ENCODE results near the gene GNAS.

GNAS gene

DNA sequence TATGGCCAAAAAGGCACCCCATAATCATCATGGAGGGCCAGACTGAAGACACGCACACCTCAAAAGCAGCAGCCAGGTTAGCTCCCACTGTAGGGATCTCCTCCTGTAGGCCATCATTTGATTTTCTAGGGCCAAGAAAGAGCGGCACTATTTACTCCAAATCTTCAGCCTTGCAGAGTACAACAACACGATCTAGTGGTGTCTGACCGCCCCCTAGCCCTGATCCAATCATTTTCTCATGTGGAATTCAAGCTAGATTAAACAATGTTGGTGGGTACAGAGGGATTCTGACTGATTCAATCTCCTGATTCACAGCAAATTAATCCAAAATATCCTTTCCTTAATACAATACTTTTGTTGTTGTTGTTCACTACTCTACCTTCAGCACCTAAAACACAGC, 14.3 kb upstream of the GNAS start:
- no peak for DNase-seq
- TF ChIP-seq GATA1 (IDR thresholded peaks at IDR 0.05; ENCODE audit: low read depth, low read length): no peak
- no peak for TF ChIP-seq POLR2A (IDR thresholded peaks at IDR 0.05; ENCODE audit: low read length)

- no peak for TF ChIP-seq GATA1 (IDR thresholded peaks at IDR 0.05; ENCODE audit: low read depth, low read length)
- no peak for TF ChIP-seq POLR2A (IDR thresholded peaks at IDR 0.05; ENCODE audit: low read length)
- DNase-seq: peak; percentile 14 to 28
Observed at GRCh38 chr20:58839474-58839874, 13.0 kb upstream of the GNAS start.

- TF ChIP-seq POLR2A (IDR thresholded peaks at IDR 0.05; ENCODE audit: low read length): no peak
- no peak for TF ChIP-seq GATA1 (IDR thresholded peaks at IDR 0.05; ENCODE audit: low read depth, low read length)
- DNase-seq: no peak
Observed at GRCh38 chr20:58839991-58840747, 12.3 kb upstream of the GNAS start.

DNA sequence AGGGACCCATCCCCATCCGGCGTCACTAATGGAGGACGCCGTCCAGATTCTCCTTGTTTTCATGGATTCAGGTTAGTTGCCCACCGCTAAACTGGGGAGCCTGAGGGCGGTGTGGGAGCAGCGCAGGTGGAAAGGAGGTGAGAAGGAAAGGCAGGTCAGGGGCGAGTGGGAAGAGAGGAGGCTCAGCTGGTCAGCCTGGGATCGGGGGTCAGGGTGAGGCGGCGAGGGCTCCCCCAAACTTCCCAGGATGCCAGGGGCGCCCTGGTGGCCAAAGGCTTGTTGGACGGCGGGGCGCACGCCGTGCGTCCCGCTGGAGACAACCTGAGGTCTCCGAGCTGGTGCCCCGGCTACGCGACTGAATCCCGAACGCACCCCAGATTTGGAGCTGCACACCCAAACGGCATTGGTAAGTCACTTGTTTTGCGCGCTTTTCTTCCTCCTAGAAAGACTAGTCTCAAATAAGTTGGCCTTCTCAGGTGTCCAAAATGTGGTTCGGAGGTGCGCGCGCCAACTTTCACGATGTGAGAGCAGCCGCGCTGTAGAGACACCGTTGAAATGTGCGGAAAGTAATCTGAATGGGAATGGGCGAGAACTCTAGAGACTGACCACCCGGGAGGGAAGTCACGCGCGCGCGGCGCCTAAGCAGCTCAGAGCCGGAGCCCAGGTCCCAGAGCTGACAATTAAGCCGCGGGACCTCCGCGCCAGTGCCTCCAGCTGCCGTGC, 11.5 kb upstream of the GNAS start:
- DNase-seq: no peak
- TF ChIP-seq POLR2A (IDR thresholded peaks at IDR 0.05; ENCODE audit: low read length) (no peak), GATA1 (IDR thresholded peaks at IDR 0.05; ENCODE audit: low read depth, low read length) (no peak)

- DNase-seq: no peak
Observed at GRCh38 chr20:58841539-58842264, 10.8 kb upstream of the GNAS start.

GRCh38 chr20:58842276-58842675, 10.2 kb upstream of the GNAS start:
- no peak for TF ChIP-seq POLR2A (IDR thresholded peaks at IDR 0.05; ENCODE audit: low read length)
- no peak for TF ChIP-seq GATA1 (IDR thresholded peaks at IDR 0.05; ENCODE audit: low read depth, low read length)
- no peak for DNase-seq

More at GRCh38 chr20:58841539-58842264, 10.8 kb upstream of the GNAS start:
- TF ChIP-seq POLR2A (IDR thresholded peaks at IDR 0.05; ENCODE audit: low read length) (no peak), GATA1 (IDR thresholded peaks at IDR 0.05; ENCODE audit: low read depth, low read length) (no peak)

DNA sequence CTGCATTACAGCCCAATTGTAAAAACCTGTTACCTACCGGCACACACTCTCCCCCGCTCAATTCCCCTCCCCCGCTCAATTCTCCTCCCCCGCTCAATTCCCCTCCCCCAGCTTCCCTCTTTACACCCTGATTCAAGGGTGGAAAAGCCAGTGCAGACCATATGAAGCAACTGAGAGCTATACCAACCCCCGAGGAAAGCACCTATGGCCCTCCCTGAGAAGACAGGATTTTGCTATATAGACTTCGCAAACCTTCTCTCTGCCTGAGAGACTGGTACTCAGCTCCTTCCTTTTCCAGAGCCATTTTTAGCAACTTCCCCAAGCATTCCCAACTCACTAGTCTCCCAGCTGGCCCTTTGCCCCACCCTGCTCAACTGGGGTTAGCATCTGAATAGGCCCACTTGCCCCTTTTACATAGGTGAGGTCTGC, 9.4 kb upstream of the GNAS start:
- TF ChIP-seq POLR2A (IDR thresholded peaks at IDR 0.05; ENCODE audit: low read length) (no peak), GATA1 (IDR thresholded peaks at IDR 0.05; ENCODE audit: low read depth, low read length) (no peak)
- DNase-seq: no peak

- no peak for TF ChIP-seq POLR2A (IDR thresholded peaks at IDR 0.05; ENCODE audit: low read length)
- no peak for TF ChIP-seq GATA1 (IDR thresholded peaks at IDR 0.05; ENCODE audit: low read depth, low read length)
- no peak for DNase-seq
Observed at GRCh38 chr20:58845706-58846105, 6.8 kb upstream of the GNAS start.

GRCh38 chr20:58847463-58847862, 5.1 kb upstream of the GNAS start:
- no peak for TF ChIP-seq GATA1 (IDR thresholded peaks at IDR 0.05; ENCODE audit: low read depth, low read length)
- TF ChIP-seq POLR2A (IDR thresholded peaks at IDR 0.05; ENCODE audit: low read length): no peak
- DNase-seq: no peak

DNA sequence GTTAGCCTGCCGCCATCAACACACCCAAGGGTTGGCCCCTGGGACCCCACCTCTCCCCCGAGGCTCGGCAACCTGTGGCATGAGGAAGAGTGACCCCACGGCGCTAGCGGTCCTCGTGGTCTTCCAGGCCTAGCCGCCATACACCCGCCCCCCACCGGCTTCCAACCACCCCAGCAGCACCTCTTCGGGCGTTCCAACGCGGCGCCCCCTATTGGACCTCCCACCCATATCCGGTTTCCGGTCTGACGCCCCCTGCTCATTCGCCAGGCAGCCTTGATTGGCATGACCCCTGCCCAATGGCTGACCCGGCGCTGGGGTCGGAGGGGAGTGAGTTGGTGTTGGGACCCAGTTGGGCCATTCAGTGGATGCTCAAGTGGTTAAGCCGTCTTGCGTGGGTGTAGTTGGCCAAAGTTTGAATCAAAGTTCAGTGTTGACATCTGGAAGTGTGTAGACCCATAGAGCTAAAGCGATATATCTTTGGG, 1.8 kb upstream of the GNAS start, which contains the start of gene GNAS-AS1:
TSS of gene GNAS-AS1 (minus strand) at position 210 of the 482 bp plus-strand sequence.
- DNase-seq: peak; percentile 86 to 88
- TF ChIP-seq POLR2A (IDR thresholded peaks at IDR 0.05; ENCODE audit: low read length) (no peak), GATA1 (IDR thresholded peaks at IDR 0.05; ENCODE audit: low read depth, low read length) (no peak)

- no peak for TF ChIP-seq POLR2A (IDR thresholded peaks at IDR 0.05; ENCODE audit: low read length)
- TF ChIP-seq GATA1 (IDR thresholded peaks at IDR 0.05; ENCODE audit: low read depth, low read length): no peak
- DNase-seq: peak; percentile 35 to 44
Observed at GRCh38 chr20:58851221-58851968, 1.1 kb upstream of the GNAS start.

- DNase-seq: no peak
- no peak for TF ChIP-seq POLR2A (IDR thresholded peaks at IDR 0.05; ENCODE audit: low read length)
- no peak for TF ChIP-seq GATA1 (IDR thresholded peaks at IDR 0.05; ENCODE audit: low read depth, low read length)
Observed at GRCh38 chr20:58851969-58852458, 502 bp upstream of the GNAS start.

- DNase-seq: no peak
- TF ChIP-seq GATA1 (IDR thresholded peaks at IDR 0.05; ENCODE audit: low read depth, low read length) (no peak), POLR2A (IDR thresholded peaks at IDR 0.05; ENCODE audit: low read length) (no peak)
Observed at GRCh38 chr20:58853466-58853865, 950 bp downstream of the GNAS start.
